K562 (cell line): ENCODE measurements around the gene AOC3.

Experiments
- IRF2 ChIP-seq: sonication (generic); formaldehyde crosslinking; IDR thresholded peaks from 2 replicates; pipeline ENCODE4 v1.8.1; 2022; ENCODE audit warnings: mild to moderate bottlenecking, missing genetic modification reagents
- POLR2A ChIP-seq: fragments of 450-650 bp; conservative IDR thresholded peaks from 2 replicates; pipeline ENCODE4 v1.6.1; 2016

DNA sequence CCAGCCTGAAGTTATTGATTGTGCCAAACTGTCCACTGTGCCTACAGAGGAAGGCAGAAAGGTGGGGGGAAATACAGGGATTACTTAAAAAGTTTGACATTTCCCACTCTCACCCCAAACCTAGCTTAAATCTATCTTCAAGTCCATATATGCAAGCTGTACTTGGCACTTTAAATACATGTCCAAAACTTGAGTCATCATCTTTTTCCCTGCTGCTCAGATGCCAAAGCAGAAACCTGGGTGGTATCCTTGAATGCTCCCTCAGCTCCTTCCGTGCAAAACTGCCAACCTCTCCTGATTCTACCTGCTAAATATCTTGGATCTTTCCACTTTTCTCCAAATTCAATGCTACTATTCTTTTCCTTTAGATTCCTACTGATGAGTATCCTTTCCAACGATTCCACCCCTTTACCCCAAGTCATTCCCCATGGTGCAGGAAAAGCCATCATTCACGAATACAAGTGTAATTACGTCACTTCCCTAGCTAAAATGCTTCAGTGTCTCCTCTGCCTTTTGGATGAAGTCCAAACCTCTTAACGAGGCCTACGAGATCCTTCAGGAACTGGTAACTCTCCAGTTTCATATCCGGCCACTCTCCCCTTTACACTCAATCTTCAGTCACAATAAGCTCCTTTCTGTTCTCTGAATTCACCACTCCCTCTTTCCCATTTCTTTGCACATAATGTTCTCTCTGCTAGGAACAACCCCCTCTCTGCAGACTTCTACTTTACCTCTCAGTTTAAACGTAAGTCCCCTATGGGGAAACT lies 36.2 kb upstream of the AOC3 start:
- TF ChIP-seq IRF2 (no peak), POLR2A (0 out of 2 replicates have a peak, but pooled peaks have one; percentile 30)
